ENCODE measurements around the gene CCDC102A.

CCDC102A gene

GRCh38 chr16:57462209-57462977 is 74.0 kb downstream of the CCDC102A start, which contains the start of gene POLR2C:
Gene POLR2C, plus strand, starts transcription at chr16:57462679. Its CDS starts 46 bp downstream, at chr16:57462725.
- peak; percentile 93 for DNase-seq (ENCODE audit: low spot score)

Measured in activated CD4-positive, alpha-beta T cell treated with anti-CD3 and anti-CD28 coated beads, Interleukin-2, Interleukin-4, amounts not matched to agents 100 ng/mL and 50 ng/mL, durations not matched to agents 16 hours and 8 hours (primary cell).